GM12878 (cell line): ENCODE results near the gene CDH4.

Experiments used
- BMI1 ChIP-seq: fragments of 450-650 bp; IDR thresholded peaks from 2 replicates; pipeline ENCODE4 v1.6.1; 2016; ENCODE audit warnings: mild to moderate bottlenecking, moderate library complexity, borderline replicate concordance
- FOXM1 ChIP-seq: IDR thresholded peaks from 2 replicates; pipeline ENCODE4 v1.6.1; 2012; ENCODE audit warnings: low read depth, mild to moderate bottlenecking, inconsistent platforms, low read length, moderate library complexity
- GABPA ChIP-seq: IDR thresholded peaks from 2 replicates; pipeline ENCODE4 v1.6.1; 2014; ENCODE audit warnings: antibody characterized with exemption, low read depth, mild to moderate bottlenecking, inconsistent platforms
- MTA3 ChIP-seq: IDR thresholded peaks from 2 replicates; pipeline ENCODE4 v1.6.1; 2012; ENCODE audit warnings: low read length, inconsistent platforms, borderline replicate concordance
- POLR2AphosphoS5 ChIP-seq: IDR thresholded peaks from 2 replicates; pipeline ENCODE4 v1.6.1; 2011; ENCODE audit warnings: mild to moderate bottlenecking, low read length, inconsistent platforms
- STAT3 ChIP-seq: IDR thresholded peaks from 2 replicates; pipeline ENCODE4 v1.6.1; 2011; ENCODE audit warnings: low read depth, low read length, improper control_type of control experiment
- TF ChIP-seq, protein P1 (sequence below), 3 experiments: IDR thresholded peaks in 2 of 3; conservative IDR thresholded peaks in 1 of 3; 2 replicates each; pipeline ENCODE4 v1.5.1; 2011; ENCODE audit warnings: low read depth in 3 of 3, low read length in 3 of 3, mild to moderate bottlenecking in 3 of 3, control low read depth in 2 of 3, moderate library complexity in 2 of 3, inconsistent platforms in 1 of 3, mixed read lengths in 1 of 3; ENCODE audit not compliant: control insufficient read depth in 2 of 3, insufficient read depth in 1 of 3; ENCODE audit errors: extremely low read depth in 1 of 3

DNA sequence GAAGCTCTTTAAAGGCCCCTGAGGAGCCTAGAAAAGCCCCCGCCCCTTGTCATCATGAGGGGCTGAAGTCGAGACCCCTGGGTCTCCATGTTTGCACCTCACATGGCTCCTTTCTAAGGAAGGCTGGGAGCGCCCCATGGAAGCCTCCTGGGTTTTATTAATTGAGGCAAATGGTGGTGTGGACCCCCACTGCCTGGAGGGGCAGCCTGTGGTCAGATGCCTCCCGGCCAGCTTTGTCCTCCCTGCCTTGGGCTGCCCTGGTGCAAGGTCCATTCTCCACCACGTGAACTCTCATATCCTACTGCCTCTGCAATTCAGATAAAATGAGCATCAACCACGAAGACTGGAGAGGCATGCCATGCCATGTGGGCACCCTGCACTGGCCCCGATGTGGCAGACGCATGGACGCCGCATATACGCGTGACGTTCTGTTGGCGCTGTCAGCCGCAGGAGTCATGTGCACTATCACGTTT, 518.1 kb downstream of the CDH4 start:
- TF ChIP-seq, protein P1, sequence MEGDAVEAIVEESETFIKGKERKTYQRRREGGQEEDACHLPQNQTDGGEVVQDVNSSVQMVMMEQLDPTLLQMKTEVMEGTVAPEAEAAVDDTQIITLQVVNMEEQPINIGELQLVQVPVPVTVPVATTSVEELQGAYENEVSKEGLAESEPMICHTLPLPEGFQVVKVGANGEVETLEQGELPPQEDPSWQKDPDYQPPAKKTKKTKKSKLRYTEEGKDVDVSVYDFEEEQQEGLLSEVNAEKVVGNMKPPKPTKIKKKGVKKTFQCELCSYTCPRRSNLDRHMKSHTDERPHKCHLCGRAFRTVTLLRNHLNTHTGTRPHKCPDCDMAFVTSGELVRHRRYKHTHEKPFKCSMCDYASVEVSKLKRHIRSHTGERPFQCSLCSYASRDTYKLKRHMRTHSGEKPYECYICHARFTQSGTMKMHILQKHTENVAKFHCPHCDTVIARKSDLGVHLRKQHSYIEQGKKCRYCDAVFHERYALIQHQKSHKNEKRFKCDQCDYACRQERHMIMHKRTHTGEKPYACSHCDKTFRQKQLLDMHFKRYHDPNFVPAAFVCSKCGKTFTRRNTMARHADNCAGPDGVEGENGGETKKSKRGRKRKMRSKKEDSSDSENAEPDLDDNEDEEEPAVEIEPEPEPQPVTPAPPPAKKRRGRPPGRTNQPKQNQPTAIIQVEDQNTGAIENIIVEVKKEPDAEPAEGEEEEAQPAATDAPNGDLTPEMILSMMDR (IDR thresholded peaks at IDR 0.05 in 2 of 3, conservative IDR thresholded peaks at IDR 0.05 in 1 of 3; ENCODE audit: control insufficient read depth in 2 of 3, extremely low read depth in 1 of 3, insufficient read depth in 1 of 3, low read depth in 3 of 3, low read length in 3 of 3) = no peak
- no peak for TF ChIP-seq POLR2AphosphoS5
- TF ChIP-seq MTA3 = no peak
- TF ChIP-seq BMI1 = no peak
- TF ChIP-seq FOXM1 = no peak
- no peak for TF ChIP-seq GABPA
- no peak for TF ChIP-seq STAT3
